HG03045 (cell line): ENCODE measurements around the gene ZNF620.
"Not testable (repeated sequence)": the region's sequence is repeated elsewhere in the genome, so short reads cannot be mapped to it uniquely, and the experiment has no call there.

Source experiments
- ATAC-seq: cut with Tn5 transposase; IDR thresholded peaks from one replicate; pipeline ENCODE4 v1.9.1; 2021; ENCODE audit warnings: mild to moderate bottlenecking, moderate library complexity; ENCODE audit not compliant: unreplicated experiment

The ZNF620 gene

DNA sequence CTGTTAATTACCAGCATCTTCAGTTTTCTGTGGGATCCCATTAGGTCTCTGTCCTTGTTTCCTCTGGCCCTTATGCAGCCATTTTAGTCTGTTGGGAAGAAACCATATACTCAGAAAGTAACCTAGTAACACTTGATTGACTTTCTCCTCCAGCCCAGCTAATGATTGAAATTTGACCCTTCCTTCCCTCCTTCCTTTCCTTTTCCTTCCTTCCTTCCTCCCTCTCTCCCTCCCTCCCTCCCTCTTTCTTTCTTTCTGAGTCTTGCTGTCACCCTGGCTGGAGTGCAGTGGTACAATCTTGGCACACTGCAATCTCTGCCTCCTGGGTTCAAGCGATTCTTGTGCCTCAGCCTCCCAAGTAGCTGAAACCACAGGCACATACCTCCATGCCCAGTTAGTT lies 5.9 kb upstream of the ZNF620 start:
- ATAC-seq: no peak

DNA sequence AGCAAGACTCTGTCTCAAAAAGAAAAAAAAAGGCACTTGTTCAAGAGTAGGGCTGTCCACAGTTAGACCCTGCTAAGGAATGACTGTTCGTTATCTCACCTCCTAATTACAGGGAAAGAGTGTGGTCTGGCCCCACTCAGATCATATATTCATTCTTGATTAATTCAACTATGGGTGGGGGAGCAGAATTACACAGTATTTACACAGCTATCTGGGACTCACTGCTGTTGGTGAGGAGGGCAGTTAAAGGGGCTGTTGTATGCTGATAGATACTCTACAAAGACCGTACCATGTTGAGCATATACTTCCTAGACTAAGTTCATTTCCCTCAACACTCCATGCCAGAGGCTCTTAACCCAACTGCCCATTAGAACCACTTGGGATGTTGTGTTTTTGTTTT lies 3.8 kb upstream of the ZNF620 start:
- ATAC-seq: no peak

DNA sequence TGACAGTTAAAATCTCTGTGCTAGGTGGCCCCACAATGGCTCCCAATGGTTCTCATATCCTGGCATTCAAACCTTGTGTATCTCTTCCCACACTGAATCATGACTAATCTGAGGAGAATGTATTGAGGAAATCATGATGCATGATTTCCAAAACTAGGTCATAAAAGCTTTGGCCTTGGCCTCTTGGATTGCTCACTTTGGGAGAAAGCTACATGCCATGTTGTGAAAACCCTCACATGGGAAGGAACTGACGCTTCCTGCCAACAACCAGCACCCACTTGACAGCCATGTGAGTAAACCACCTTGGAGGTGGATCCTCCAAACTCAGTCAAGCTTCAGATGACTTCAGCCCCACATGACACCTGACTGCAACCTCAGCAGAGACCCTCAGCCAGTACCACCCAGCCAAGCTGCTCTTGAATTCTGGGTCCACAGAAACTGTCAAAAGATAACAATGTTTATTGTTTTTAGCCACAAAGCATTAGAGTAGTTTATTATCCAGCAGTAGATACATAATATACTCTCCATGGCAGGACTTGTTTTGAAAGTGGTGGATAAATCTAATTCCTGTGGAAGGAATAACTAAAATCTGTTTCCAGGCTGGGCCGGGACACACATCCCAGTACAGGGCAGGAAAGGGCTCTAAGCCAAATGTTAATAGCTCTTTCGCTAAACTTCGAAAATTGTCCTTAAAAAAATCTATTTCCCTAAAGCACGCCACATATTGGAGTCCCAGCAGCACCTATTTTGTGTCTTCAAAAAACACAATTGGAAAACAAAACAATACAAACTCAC lies 1.0 kb upstream of the ZNF620 start:
- no peak for ATAC-seq

DNA sequence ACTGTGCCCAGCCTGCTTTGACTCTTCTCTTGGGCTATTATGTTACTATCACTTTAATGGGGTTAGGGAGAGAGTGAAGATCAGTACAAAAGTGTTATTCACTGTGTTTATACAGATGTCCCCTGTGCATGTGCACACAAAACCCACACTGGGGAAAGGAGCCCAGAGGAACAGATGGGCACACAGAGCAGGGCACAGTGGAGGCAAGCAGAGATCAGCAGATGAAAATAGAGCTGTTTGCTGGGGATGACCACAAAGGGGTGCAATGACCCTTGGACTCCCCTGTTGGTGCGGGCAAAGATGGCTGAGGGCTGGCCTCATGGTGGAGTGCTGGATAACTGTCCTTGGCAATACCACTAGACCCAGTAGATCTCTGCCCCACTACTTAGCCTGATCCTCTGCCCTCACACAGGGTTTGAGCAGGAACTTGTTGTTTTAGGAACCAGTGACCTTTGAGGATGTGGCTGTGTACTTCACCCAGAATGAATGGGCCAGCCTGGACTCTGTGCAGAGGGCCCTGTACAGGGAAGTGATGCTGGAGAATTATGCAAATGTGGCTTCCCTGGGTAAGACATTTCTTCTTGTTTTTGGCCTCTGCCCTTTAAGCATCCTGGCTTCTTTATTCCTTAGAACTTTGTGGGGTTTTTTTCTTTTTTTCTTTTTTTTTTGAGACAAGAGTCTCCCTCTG lies 5.3 kb downstream of the ZNF620 start:
- no peak for ATAC-seq

DNA sequence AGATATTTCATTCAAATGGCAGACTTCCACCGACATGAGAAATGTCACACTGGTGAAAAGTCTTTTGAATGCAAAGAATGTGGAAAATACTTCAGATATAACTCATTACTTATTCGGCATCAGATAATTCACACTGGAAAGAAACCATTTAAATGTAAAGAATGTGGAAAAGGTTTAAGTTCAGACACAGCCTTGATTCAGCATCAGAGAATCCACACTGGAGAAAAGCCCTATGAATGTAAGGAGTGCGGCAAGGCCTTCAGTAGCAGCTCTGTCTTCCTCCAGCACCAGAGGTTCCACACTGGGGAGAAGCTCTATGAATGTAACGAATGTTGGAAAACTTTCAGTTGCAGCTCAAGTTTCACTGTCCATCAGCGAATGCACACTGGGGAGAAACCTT lies 10.4 kb downstream of the ZNF620 start:
- no peak for ATAC-seq

- ATAC-seq: no peak
These were observed 12.2 kb downstream of the ZNF620 start for GRCh38 chr3:40518067-40518466.

- ATAC-seq: no peak
These were observed 13.0 kb downstream of the ZNF620 start for GRCh38 chr3:40518848-40519247.

- ATAC-seq: no peak
These were observed 15.4 kb downstream of the ZNF620 start for GRCh38 chr3:40521254-40521653.

GRCh38 chr3:40523781-40524180 lies 17.9 kb downstream of the ZNF620 start:
- ATAC-seq: no peak

GRCh38 chr3:40524222-40524567 lies 18.4 kb downstream of the ZNF620 start:
- no peak for ATAC-seq

GRCh38 chr3:40524568-40525285 lies 18.9 kb downstream of the ZNF620 start, which contains the start of gene ZNF621:
ZNF621 (plus strand) TSS chr3:40524960; CDS start chr3:40525841, 881 bp downstream.
- peak; percentile 98 for ATAC-seq

DNA sequence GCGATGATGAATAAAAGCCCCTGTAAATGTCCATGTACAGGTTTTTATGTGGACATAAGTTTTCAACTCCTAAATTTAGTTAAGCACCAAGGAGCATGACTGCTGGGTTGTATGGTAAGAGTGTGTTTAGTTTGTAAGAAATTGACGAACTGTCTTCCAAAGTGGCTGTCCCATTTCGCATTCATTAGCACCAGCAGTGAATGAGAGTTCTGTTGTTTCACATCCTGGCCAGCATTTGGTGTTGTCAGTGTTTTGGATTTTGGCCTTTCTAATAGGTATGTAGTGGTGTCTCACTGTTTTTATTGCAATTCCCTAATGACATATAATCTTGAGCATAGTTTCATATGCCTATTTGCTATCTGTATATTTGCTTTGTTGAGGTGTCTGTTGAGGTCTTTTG lies 22.6 kb downstream of the ZNF620 start:
- ATAC-seq: no peak

DNA sequence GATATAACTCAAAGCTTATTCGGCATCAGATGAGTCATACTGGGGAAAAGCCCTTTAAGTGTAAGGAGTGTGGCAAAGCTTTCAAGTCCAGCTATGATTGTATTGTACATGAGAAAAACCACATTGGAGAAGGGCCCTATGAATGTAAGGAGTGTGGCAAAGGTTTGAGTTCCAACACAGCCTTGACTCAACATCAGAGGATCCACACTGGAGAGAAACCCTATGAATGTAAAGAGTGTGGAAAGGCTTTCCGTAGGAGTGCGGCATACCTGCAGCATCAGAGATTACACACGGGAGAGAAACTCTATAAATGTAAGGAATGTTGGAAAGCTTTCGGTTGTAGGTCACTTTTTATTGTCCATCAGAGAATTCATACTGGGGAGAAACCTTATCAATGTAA lies 26.4 kb downstream of the ZNF620 start:
- ATAC-seq: no peak

DNA sequence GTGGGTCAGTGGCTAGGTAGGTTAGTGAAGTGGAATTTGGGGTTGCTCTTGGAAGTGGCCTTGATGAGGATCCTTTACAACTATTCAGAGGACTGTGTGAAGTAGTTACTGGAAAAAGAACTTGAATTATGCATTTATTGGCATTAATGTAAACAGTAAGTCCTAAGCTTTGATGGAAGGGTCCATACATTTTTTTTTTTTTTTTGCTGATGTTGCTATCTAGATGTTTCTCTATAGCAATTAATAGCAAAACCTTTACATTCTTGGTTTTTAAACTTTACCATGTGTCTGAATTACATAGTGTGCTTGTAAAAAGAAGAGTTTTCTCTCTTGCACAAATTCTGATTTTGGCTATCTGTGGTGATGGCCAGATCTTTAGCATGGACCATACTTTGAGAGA lies 28.4 kb downstream of the ZNF620 start:
- no peak for ATAC-seq

DNA sequence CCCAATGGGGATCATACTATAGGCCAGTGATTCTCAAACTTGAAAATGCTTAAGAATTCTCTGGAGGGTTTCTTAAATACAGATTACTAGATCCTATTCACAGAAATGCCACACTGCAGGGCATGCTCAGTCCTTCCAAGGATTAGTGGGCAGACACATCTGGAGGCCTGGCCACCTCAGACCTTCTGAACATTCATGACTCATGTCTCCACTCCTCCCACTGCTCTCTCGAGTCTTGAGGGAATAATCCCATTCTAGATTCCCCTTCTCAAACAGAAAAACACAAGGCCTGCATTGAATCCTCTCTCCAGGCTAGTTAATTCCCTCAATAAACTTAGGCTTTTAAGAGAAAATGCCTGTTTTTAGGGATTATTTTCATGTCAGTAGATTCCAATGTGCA lies 41.0 kb downstream of the ZNF620 start:
- ATAC-seq: no peak

- no peak for ATAC-seq
These were observed 44.3 kb downstream of the ZNF620 start for GRCh38 chr3:40550167-40550566.

GRCh38 chr3:40557575-40558161 lies 51.8 kb downstream of the ZNF620 start:
- ATAC-seq: no peak

DNA sequence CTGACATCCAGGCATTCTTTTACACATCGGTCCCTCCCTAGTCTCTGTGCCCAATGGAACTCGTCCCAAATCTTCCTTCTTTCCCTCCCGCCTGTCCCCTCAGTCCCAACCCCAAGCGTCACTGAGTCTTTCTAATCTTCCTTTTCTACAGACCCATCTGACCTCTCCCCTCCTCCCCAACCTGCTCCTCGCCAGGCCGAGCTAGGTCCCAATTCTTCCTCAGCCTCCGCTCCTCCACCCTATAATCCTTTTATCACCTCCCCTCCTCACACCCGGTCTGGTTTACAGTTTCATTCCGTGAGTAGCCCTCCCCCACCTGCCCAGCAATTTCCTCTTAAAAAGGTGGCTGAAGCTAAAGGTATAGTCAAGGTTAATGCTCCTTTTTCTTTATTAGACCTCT lies 56.6 kb downstream of the ZNF620 start:
- not testable (repeated sequence) for ATAC-seq

- not testable (repeated sequence) for ATAC-seq
These were observed 59.8 kb downstream of the ZNF620 start for GRCh38 chr3:40565629-40566028.

DNA sequence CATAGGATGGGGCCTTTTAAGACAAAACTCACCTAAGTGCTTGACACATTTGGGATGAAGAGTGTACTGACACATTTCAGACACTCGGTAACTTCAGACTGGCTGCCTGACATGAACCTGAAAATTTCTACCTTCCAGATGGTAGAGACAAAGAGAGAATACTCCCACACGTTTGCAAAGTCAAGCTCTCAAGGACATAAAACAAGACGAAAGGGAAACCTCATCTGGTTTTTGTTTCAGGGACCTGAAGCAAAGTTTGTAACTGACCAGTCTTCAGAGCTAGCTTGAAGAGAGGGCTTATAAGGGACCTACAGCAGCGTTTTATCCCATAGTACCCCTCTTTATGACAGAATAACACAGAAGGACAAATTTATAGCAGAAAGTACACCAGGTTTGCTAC lies 60.9 kb downstream of the ZNF620 start:
- no peak for ATAC-seq
